Activated naive CD8-positive, alpha-beta T cell treated with anti-CD3 and anti-CD28 coated beads for 36 hours (primary cell): Measurements from ENCODE around the gene C11orf24. TPM values are rescaled to one million over a fixed set of nuclear protein-coding genes. Genes with fewer than 3 reads are reported as not detected.
A peak's percentile ranks its signal among the peaks of the same experiment; 100 is the strongest.

Experiments used
- DNase-seq: peaks from one replicate; pipeline ENCODE4 v3.0.0; 2021
- H3K27ac Mint-ChIP-seq: one replicate; pipeline ENCODE4 v1.8.0; 2022; ENCODE audit warnings: mild to moderate bottlenecking, moderate library complexity, mixed read lengths
- H3K27me3 Mint-ChIP-seq: one replicate; pipeline ENCODE4 v1.8.0; 2022; ENCODE audit warnings: mild to moderate bottlenecking, mixed read lengths
- H3K36me3 Mint-ChIP-seq: one replicate; pipeline ENCODE4 v1.8.0; 2021; ENCODE audit warnings: mild to moderate bottlenecking, mixed read lengths
- H3K4me1 Mint-ChIP-seq: one replicate; pipeline ENCODE4 v1.8.0; 2021; ENCODE audit warnings: mixed read lengths
- H3K4me3 Mint-ChIP-seq: one replicate; pipeline ENCODE4 v1.8.0; 2022; ENCODE audit warnings: mild to moderate bottlenecking, moderate library complexity, mixed read lengths
- H3K9me3 Mint-ChIP-seq: one replicate; pipeline ENCODE4 v1.8.0; 2022; ENCODE audit warnings: mixed read lengths
- total RNA-seq, 2 experiments: library from RNA; stranded (reverse); gene quantifications; one replicate each; pipeline ENCODE4 v1.2.3, GENCODE V29; 2021

The C11orf24 gene
- 10 to 100 TPM; 42.2 to 44.6 TPM for total RNA-seq

- H3K4me3 Mint-ChIP-seq, result peak within 1 kb of the TSS; percentile 97
- DNase-seq, result peak; percentile 97
- H3K36me3 Mint-ChIP-seq, result peaks cover 6% of the 10 kb centered on the region
- no peaks in the 10 kb centered on the region for H3K9me3 Mint-ChIP-seq
- peaks cover 32% of the 10 kb centered on the region for H3K4me1 Mint-ChIP-seq
- H3K27ac Mint-ChIP-seq, result peak within 1 kb of the TSS; percentile 93
- H3K27me3 Mint-ChIP-seq, result no peaks in the 10 kb centered on the region
These were observed at the start of gene C11orf24 for GRCh38 chr11:68271781-68272608. Gene C11orf24, minus strand, starts transcription at chr11:68271973. Its CDS starts 8,206 bp downstream, at chr11:68263767.

- DNase-seq, result no peak
- Mint-ChIP-seq H3K9me3 (no peaks in the 10 kb centered on the region), H3K27ac (no peak overlapping the region), H3K36me3 (peaks cover 4% of the 10 kb centered on the region), H3K27me3 (peaks cover 4% of the 10 kb centered on the region), H3K4me1 (peaks cover 17% of the 10 kb centered on the region), H3K4me3 (no peak overlapping the region)
These were observed 45.5 kb upstream of the C11orf24 start for GRCh38 chr11:68317147-68317785.

GRCh38 chr11:68315171-68315920 lies 43.6 kb upstream of the C11orf24 start:
- Mint-ChIP-seq H3K4me3 (no peak overlapping the region), H3K36me3 (peaks cover 4% of the 10 kb centered on the region), H3K27ac (no peak overlapping the region), H3K9me3 (no peaks in the 10 kb centered on the region), H3K27me3 (peaks cover 4% of the 10 kb centered on the region), H3K4me1 (peaks cover 17% of the 10 kb centered on the region)
- no peak for DNase-seq

GRCh38 chr11:68314203-68315170 lies 42.7 kb upstream of the C11orf24 start:
- peak overlapping the region; percentile 85 for H3K4me3 Mint-ChIP-seq
- no peak for DNase-seq
- H3K27me3 Mint-ChIP-seq, result peaks cover 4% of the 10 kb centered on the region
- no peak overlapping the region for H3K27ac Mint-ChIP-seq
- peaks cover 3% of the 10 kb centered on the region for H3K36me3 Mint-ChIP-seq
- H3K9me3 Mint-ChIP-seq, result no peaks in the 10 kb centered on the region
- H3K4me1 Mint-ChIP-seq, result peaks cover 21% of the 10 kb centered on the region

- Mint-ChIP-seq H3K27ac (peak overlapping the region; percentile 64), H3K36me3 (peaks cover 2% of the 10 kb centered on the region), H3K4me3 (peak overlapping the region; percentile 85), H3K4me1 (peaks cover 21% of the 10 kb centered on the region), H3K9me3 (no peaks in the 10 kb centered on the region), H3K27me3 (peaks cover 4% of the 10 kb centered on the region)
- no peak for DNase-seq
These were observed 41.9 kb upstream of the C11orf24 start for GRCh38 chr11:68313574-68314202.

- Mint-ChIP-seq H3K4me3 (peak overlapping the region; percentile 85), H3K27ac (peak overlapping the region; percentile 64), H3K9me3 (no peaks in the 10 kb centered on the region), H3K4me1 (peaks cover 21% of the 10 kb centered on the region), H3K36me3 (peaks cover 2% of the 10 kb centered on the region), H3K27me3 (peaks cover 4% of the 10 kb centered on the region)
- peak; percentile 42 for DNase-seq
These were observed 41.2 kb upstream of the C11orf24 start for GRCh38 chr11:68312780-68313573.

- Mint-ChIP-seq H3K4me1 (peaks cover 21% of the 10 kb centered on the region), H3K36me3 (peaks cover 2% of the 10 kb centered on the region), H3K9me3 (no peaks in the 10 kb centered on the region), H3K27ac (peak within 1 kb of the TSS; percentile 64), H3K27me3 (peaks cover 4% of the 10 kb centered on the region), H3K4me3 (peak within 1 kb of the TSS; percentile 85)
- DNase-seq, result peak; percentile 49
These were observed 40.5 kb upstream of the C11orf24 start, which contains the start of gene LRP5 for GRCh38 chr11:68312117-68312779. Gene LRP5, plus strand, starts transcription at chr11:68312591. Its CDS starts 124 bp downstream, at chr11:68312715.

- Mint-ChIP-seq H3K4me1 (peaks cover 21% of the 10 kb centered on the region), H3K27me3 (peaks cover 2% of the 10 kb centered on the region), H3K9me3 (no peaks in the 10 kb centered on the region), H3K27ac (no peak overlapping the region), H3K36me3 (no peaks in the 10 kb centered on the region), H3K4me3 (peak overlapping the region; percentile 45)
- no peak for DNase-seq
These were observed 39.7 kb upstream of the C11orf24 start for GRCh38 chr11:68311160-68312116.

GRCh38 chr11:68309621-68310185 lies 37.9 kb upstream of the C11orf24 start:
- H3K9me3 Mint-ChIP-seq, result no peaks in the 10 kb centered on the region
- peaks cover 19% of the 10 kb centered on the region for H3K4me1 Mint-ChIP-seq
- no peaks in the 10 kb centered on the region for H3K36me3 Mint-ChIP-seq
- H3K27ac Mint-ChIP-seq, result no peak overlapping the region
- H3K4me3 Mint-ChIP-seq, result no peak overlapping the region
- DNase-seq, result no peak
- no peaks in the 10 kb centered on the region for H3K27me3 Mint-ChIP-seq

GRCh38 chr11:68308068-68308467 lies 36.3 kb upstream of the C11orf24 start:
- H3K36me3 Mint-ChIP-seq, result no peaks in the 10 kb centered on the region
- peaks cover 4% of the 10 kb centered on the region for H3K4me1 Mint-ChIP-seq
- H3K4me3 Mint-ChIP-seq, result no peak overlapping the region
- no peaks in the 10 kb centered on the region for H3K27me3 Mint-ChIP-seq
- H3K27ac Mint-ChIP-seq, result no peak overlapping the region
- H3K9me3 Mint-ChIP-seq, result no peaks in the 10 kb centered on the region
- no peak for DNase-seq

GRCh38 chr11:68306636-68307035 lies 34.9 kb upstream of the C11orf24 start:
- Mint-ChIP-seq H3K27ac (no peak overlapping the region), H3K9me3 (no peaks in the 10 kb centered on the region), H3K36me3 (no peaks in the 10 kb centered on the region), H3K27me3 (no peaks in the 10 kb centered on the region), H3K4me3 (no peak overlapping the region), H3K4me1 (peaks cover 4% of the 10 kb centered on the region)
- DNase-seq, result no peak
